H9 (cell line): ENCODE data around the gene PCSK6. TPM values are rescaled to one million over a fixed set of nuclear protein-coding genes. Genes with fewer than 3 reads are reported as not detected.
A peak's percentile ranks its signal among the peaks of the same experiment; 100 is the strongest.

Experiments used
- DNase-seq: peaks from one replicate; pipeline ENCODE4 v3.0.0-alpha.2; 2017
- H2AFZ ChIP-seq: one replicate; pipeline ENCODE4 v1.6.1; 2013; ENCODE audit warnings: mild to moderate bottlenecking, low read length, control low read depth, moderate library complexity
- H2AK5ac ChIP-seq: 2 replicates; pipeline ENCODE4 v1.6.1; 2013; ENCODE audit warnings: low read length, control low read depth, mixed read lengths; ENCODE audit not compliant: insufficient read length
- H2BK120ac ChIP-seq: one replicate; pipeline ENCODE4 v1.6.1; 2013; ENCODE audit warnings: low read depth, mild to moderate bottlenecking, low read length, control low read depth, inconsistent platforms; ENCODE audit not compliant: poor library complexity, severe bottlenecking
- H2BK12ac ChIP-seq: 2 replicates; pipeline ENCODE4 v1.6.1; 2013; ENCODE audit warnings: low read length, control low read depth, mixed read lengths, low read depth; ENCODE audit not compliant: insufficient read length
- H2BK15ac ChIP-seq: 2 replicates; pipeline ENCODE4 v1.6.1; 2013; ENCODE audit warnings: low read depth, low read length, control low read depth
- H2BK20ac ChIP-seq: one replicate; pipeline ENCODE4 v1.6.1; 2013; ENCODE audit warnings: low read depth, mild to moderate bottlenecking, low read length, control low read depth, inconsistent platforms; ENCODE audit not compliant: poor library complexity, severe bottlenecking
- H2BK5ac ChIP-seq: 2 replicates; pipeline ENCODE4 v1.6.1; 2013; ENCODE audit warnings: low read length, control low read depth, mixed read lengths; ENCODE audit not compliant: insufficient read length
- H3K14ac ChIP-seq: 2 replicates; pipeline ENCODE4 v1.6.1; 2013; ENCODE audit warnings: low read length, control low read depth; ENCODE audit not compliant: insufficient read depth
- H3K18ac ChIP-seq: 2 replicates; pipeline ENCODE4 v1.6.1; 2013; ENCODE audit warnings: low read depth, mild to moderate bottlenecking, mixed read lengths, low read length, control low read depth; ENCODE audit not compliant: insufficient read length
- H3K23ac ChIP-seq: 2 replicates; pipeline ENCODE4 v1.6.1; 2013; ENCODE audit warnings: low read length, control low read depth, mixed read lengths, low read depth; ENCODE audit not compliant: insufficient read length
- H3K23me2 ChIP-seq: 2 replicates; pipeline ENCODE4 v1.6.1; 2013; ENCODE audit warnings: low read depth, mild to moderate bottlenecking, mixed read lengths, low read length, control low read depth; ENCODE audit not compliant: insufficient read length, poor library complexity, severe bottlenecking
- H3K27ac ChIP-seq: 2 replicates; pipeline ENCODE4 v1.5.1; 2013; ENCODE audit warnings: low read length, control low read depth, mixed read lengths, low read depth; ENCODE audit not compliant: insufficient read length
- H3K27me3 ChIP-seq: 2 replicates; pipeline ENCODE4 v1.6.1; 2013; ENCODE audit warnings: low read length, control low read depth, inconsistent platforms; ENCODE audit not compliant: insufficient read depth
- H3K4ac ChIP-seq: 2 replicates; pipeline ENCODE4 v1.6.1; 2013; ENCODE audit warnings: low read depth, mild to moderate bottlenecking, control low read depth, inconsistent platforms, low read length, moderate library complexity
- H3K4me1 ChIP-seq: 2 replicates; pipeline ENCODE4 v1.6.1; 2013; ENCODE audit warnings: low read length, control low read depth, inconsistent platforms; ENCODE audit not compliant: insufficient read depth
- H3K4me2 ChIP-seq: 2 replicates; pipeline ENCODE4 v1.6.1; 2013; ENCODE audit warnings: low read length, control low read depth, mixed read lengths; ENCODE audit not compliant: insufficient read length, insufficient read depth
- H3K56ac ChIP-seq: 2 replicates; pipeline ENCODE4 v1.6.1; 2013; ENCODE audit warnings: low read depth, mild to moderate bottlenecking, mixed read lengths, low read length, control low read depth; ENCODE audit not compliant: insufficient read length
- H3K79me1 ChIP-seq: 2 replicates; pipeline ENCODE4 v1.6.1; 2013; ENCODE audit warnings: low read depth, mild to moderate bottlenecking, moderate library complexity, low read length, control low read depth, inconsistent platforms; ENCODE audit not compliant: insufficient read depth, poor library complexity, severe bottlenecking
- H3K79me2 ChIP-seq: 2 replicates; pipeline ENCODE4 v1.6.1; 2013; ENCODE audit warnings: low read length, control low read depth, inconsistent platforms; ENCODE audit not compliant: insufficient read depth
- H3K9ac ChIP-seq: 2 replicates; pipeline ENCODE4 v1.6.1; 2013; ENCODE audit warnings: low read length, control low read depth, mixed read lengths; ENCODE audit not compliant: insufficient read length; ENCODE audit errors: extremely low read depth
- H3K9me3 ChIP-seq: one replicate; pipeline ENCODE4 v1.6.1; 2013; ENCODE audit warnings: low read depth, low read length, inconsistent platforms; ENCODE audit not compliant: control insufficient read depth
- H3T11ph ChIP-seq: one replicate; pipeline ENCODE4 v1.6.1; 2013; ENCODE audit warnings: mild to moderate bottlenecking, low read length, control low read depth, inconsistent platforms
- H4K20me1 ChIP-seq: one replicate; pipeline ENCODE4 v1.6.1; 2013; ENCODE audit not compliant: control insufficient read depth, insufficient read length, insufficient read depth
- H4K5ac ChIP-seq: 2 replicates; pipeline ENCODE4 v1.6.1; 2013; ENCODE audit warnings: low read depth, mild to moderate bottlenecking, mixed read lengths, low read length, control low read depth; ENCODE audit not compliant: insufficient read length
- H4K8ac ChIP-seq: replicated peaks from 2 replicates; pipeline ENCODE4 v1.6.1; 2013; ENCODE audit warnings: low read length, control low read depth, mixed read lengths, low read depth; ENCODE audit not compliant: insufficient read length
- H4K91ac ChIP-seq: 2 replicates; pipeline ENCODE4 v1.6.1; 2013; ENCODE audit warnings: low read depth, mild to moderate bottlenecking, moderate library complexity, mixed read lengths, low read length, control low read depth; ENCODE audit not compliant: insufficient read length
- H3K27ac Mint-ChIP-seq, 3 experiments: 2 replicates in 2 of 3; 3 replicates in 1 of 3; pipeline ENCODE4 v1.8.0; 2020 to 2021; ENCODE audit warnings: mixed read lengths in 3 of 3, mild to moderate bottlenecking in 1 of 3, moderate library complexity in 1 of 3
- H3K27me3 Mint-ChIP-seq: 2 replicates; pipeline ENCODE4 v1.8.0; 2021; ENCODE audit warnings: low read depth, mild to moderate bottlenecking, moderate library complexity, mixed read lengths
- H3K36me3 Mint-ChIP-seq, 3 experiments: 2 replicates in 2 of 3; 3 replicates in 1 of 3; pipeline ENCODE4 v1.8.0; 2020 to 2021; ENCODE audit warnings: low read depth in 3 of 3, mixed read lengths in 3 of 3; ENCODE audit not compliant: insufficient read depth in 1 of 3
- H3K4me1 Mint-ChIP-seq, 2 experiments: 2 replicates each; pipeline ENCODE4 v1.8.0; 2020; ENCODE audit warnings: mixed read lengths in 2 of 2
- H3K4me3 Mint-ChIP-seq, 2 experiments: 2 replicates in 1 of 2; 3 replicates in 1 of 2; pipeline ENCODE4 v1.8.0; 2020 to 2021; ENCODE audit warnings: mild to moderate bottlenecking in 2 of 2, mixed read lengths in 2 of 2, moderate library complexity in 1 of 2
- H3K9me3 Mint-ChIP-seq, 2 experiments: 2 replicates in 1 of 2; 3 replicates in 1 of 2; pipeline ENCODE4 v1.8.0; 2020; ENCODE audit warnings: mild to moderate bottlenecking in 2 of 2, mixed read lengths in 2 of 2, moderate library complexity in 1 of 2
- WGBS: extraction: QIAGEN DNeasy Blood & Tissue Kit; methylation state at CpG from one replicate; pipeline ENCODE4 v1.1.7; 2013; ENCODE audit warnings: missing lambda C conversion rate, low lambda C conversion rate, mixed read lengths; ENCODE audit not compliant: insufficient read length; ENCODE audit errors: extremely low coverage; 5-methylcytosine and 5-hydroxymethylcytosine counted together
- total RNA-seq: library from RNA; stranded (reverse); gene quantifications from 2 replicates; pipeline ENCODE4 v1.2.1, GENCODE V29; 2021
- TF ChIP-seq, protein P1 (sequence below): fragments of 200-600 bp; sonication (generic); conservative IDR thresholded peaks from 3 replicates; pipeline ENCODE4 v1.8.0; 2021; ENCODE audit warnings: antibody characterized with exemption, mild to moderate bottlenecking

The PCSK6 gene
- total RNA-seq, 1 experiment from 2014 or later, result 4.0 TPM

DNA sequence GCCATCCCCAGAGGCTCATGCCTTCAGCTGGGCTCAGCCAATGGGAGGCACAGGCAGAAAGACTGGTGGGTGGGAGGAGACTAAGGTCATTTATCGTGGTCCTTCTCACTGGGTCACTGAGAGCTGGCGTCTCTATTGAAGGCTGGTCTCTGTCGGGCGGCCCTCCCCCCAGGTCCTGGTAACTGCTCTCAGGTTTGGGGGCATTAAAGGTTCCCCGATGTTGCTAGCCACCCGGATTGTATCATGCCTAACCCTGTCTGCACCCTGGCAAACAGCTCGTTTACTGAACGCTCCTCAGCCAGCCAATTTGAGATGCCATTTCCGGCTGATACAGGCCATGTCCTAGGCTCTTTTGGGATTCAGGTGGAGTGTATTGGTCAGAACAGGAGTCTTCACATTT is 222.7 kb downstream of the PCSK6 start:
- Histone ChIP-seq H3K18ac (no peak overlapping the region), H3K23me2 (no peaks in the 10 kb centered on the region), H3K79me2 (no peaks in the 10 kb centered on the region), H2BK15ac (no peak overlapping the region), H2AK5ac (no peak overlapping the region), H3K4me2 (no peak overlapping the region), H2BK12ac (no peak overlapping the region), H2BK5ac (no peak overlapping the region), H3K79me1 (no peaks in the 10 kb centered on the region), H2BK20ac (no peak overlapping the region), H3T11ph (no peak overlapping the region), H3K4me1 (no peaks in the 10 kb centered on the region), H3K56ac (no peak overlapping the region), H4K5ac (no peak overlapping the region), H4K8ac (no peak overlapping the region), H2AFZ (no peak overlapping the region), H2BK120ac (no peak overlapping the region), H4K20me1 (no peaks in the 10 kb centered on the region), H3K27me3 (no peaks in the 10 kb centered on the region), H3K23ac (no peak overlapping the region), H3K27ac (no peak overlapping the region), H3K14ac (no peak overlapping the region), H3K4ac (no peak overlapping the region), H4K91ac (no peak overlapping the region), H3K9ac (no peak overlapping the region), H3K9me3 (no peaks in the 10 kb centered on the region)
- Mint-ChIP-seq H3K27me3 (peaks cover 3% of the 10 kb centered on the region), H3K36me3 (peaks cover 16 to 32% (median 24%) of the 10 kb centered on the region in 3 experiments; a peak in 5 of 7 replicates), H3K27ac (peak overlapping the region in 2 of 3 experiments; percentile 30 to 46; a peak in 4 of 7 replicates), H3K4me3 (no peak overlapping the region), H3K9me3 (no peaks in the 10 kb centered on the region), H3K4me1 (peaks cover 8% of the 10 kb centered on the region in 2 experiments)
- TF ChIP-seq, protein P1, sequence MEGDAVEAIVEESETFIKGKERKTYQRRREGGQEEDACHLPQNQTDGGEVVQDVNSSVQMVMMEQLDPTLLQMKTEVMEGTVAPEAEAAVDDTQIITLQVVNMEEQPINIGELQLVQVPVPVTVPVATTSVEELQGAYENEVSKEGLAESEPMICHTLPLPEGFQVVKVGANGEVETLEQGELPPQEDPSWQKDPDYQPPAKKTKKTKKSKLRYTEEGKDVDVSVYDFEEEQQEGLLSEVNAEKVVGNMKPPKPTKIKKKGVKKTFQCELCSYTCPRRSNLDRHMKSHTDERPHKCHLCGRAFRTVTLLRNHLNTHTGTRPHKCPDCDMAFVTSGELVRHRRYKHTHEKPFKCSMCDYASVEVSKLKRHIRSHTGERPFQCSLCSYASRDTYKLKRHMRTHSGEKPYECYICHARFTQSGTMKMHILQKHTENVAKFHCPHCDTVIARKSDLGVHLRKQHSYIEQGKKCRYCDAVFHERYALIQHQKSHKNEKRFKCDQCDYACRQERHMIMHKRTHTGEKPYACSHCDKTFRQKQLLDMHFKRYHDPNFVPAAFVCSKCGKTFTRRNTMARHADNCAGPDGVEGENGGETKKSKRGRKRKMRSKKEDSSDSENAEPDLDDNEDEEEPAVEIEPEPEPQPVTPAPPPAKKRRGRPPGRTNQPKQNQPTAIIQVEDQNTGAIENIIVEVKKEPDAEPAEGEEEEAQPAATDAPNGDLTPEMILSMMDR, result no peak
- WGBS, result no CpG with 5 or more reads among the region's 9 CpGs
- DNase-seq, result no peak
